Lung (tissue), 12 donors: Measurements from ENCODE around the gene SLC35D1. TPM values are rescaled to one million over a fixed set of nuclear protein-coding genes. Genes with fewer than 3 reads are reported as not detected.

Source experiments
- ATAC-seq: fragments of 200-7000 bp; cut with Tn5 transposase; one replicate; pipeline ENCODE4 v1.9.1; 2020; ENCODE audit warnings: moderate number of reproducible peaks; ENCODE audit not compliant: insufficient read depth, low FRiP score
- DNase-seq, 3 donors: peaks; one replicate each; pipeline ENCODE4 v3.0.0-alpha.2; 2013 to 2017
- H3K27ac ChIP-seq, 2 donors: one replicate each; pipeline ENCODE4 v1.5.1; 2013; ENCODE audit warnings: mild to moderate bottlenecking in 2 of 2, moderate library complexity in 2 of 2, control low read depth in 1 of 2, inconsistent platforms in 1 of 2, low read depth in 1 of 2, low read length in 1 of 2
- H3K27me3 ChIP-seq, 3 donors: one replicate each; pipeline ENCODE4 v1.5.1; 2013; ENCODE audit warnings: low read length in 2 of 3; ENCODE audit not compliant: control insufficient read depth in 3 of 3, insufficient read depth in 3 of 3
- H3K36me3 ChIP-seq, 4 donors: one replicate each; pipeline ENCODE4 v1.5.1; 2013; ENCODE audit warnings: low read length in 4 of 4, mild to moderate bottlenecking in 1 of 4, moderate library complexity in 1 of 4; ENCODE audit not compliant: control insufficient read depth in 4 of 4, insufficient read depth in 4 of 4
- H3K4me1 ChIP-seq, 5 donors: one replicate each; pipeline ENCODE4 v1.5.1; 2013; ENCODE audit warnings: low read length in 5 of 5, mild to moderate bottlenecking in 2 of 5, moderate library complexity in 1 of 5; ENCODE audit not compliant: control insufficient read depth in 5 of 5, insufficient read depth in 5 of 5
- H3K4me3 ChIP-seq: one replicate; pipeline ENCODE4 v1.5.1; 2013; ENCODE audit warnings: mild to moderate bottlenecking, control low read depth, moderate library complexity
- H3K9ac ChIP-seq, 2 donors: one replicate each; pipeline ENCODE4 v1.5.1; 2013; ENCODE audit warnings: low read length in 2 of 2, control low read depth in 1 of 2; ENCODE audit not compliant: insufficient read depth in 1 of 2
- H3K9me3 ChIP-seq, 4 donors: one replicate each; pipeline ENCODE4 v1.5.1; 2013; ENCODE audit warnings: low read length in 3 of 4, mild to moderate bottlenecking in 1 of 4, moderate library complexity in 1 of 4; ENCODE audit not compliant: control insufficient read depth in 4 of 4, insufficient read depth in 3 of 4
- WGBS, 2 donors: extraction: QIAGEN DNeasy Blood & Tissue Kit; methylation state at CpG; one replicate each; pipeline ENCODE4 v1.1.7; 2013; 5-methylcytosine and 5-hydroxymethylcytosine counted together
- polyA plus RNA-seq, 2 donors: library from polyadenylated mRNA; stranded (reverse); fragments of 200-250 nt; gene quantifications; one replicate each; pipeline ENCODE4 v1.2.1, GENCODE V29; 2013
- total RNA-seq, 2 donors: library from RNA; depleted of rRNA in 1 of 2; stranded (reverse); fragments of >200 nt in 1 of 2; gene quantifications; one replicate each; pipeline ENCODE4 v1.2.1, GENCODE V29; 2014 to 2021
- TF ChIP-seq, protein P1 (sequence below): IDR thresholded peaks from 2 replicates; pipeline ENCODE4 v1.5.1; 2012; ENCODE audit warnings: mild to moderate bottlenecking; ENCODE audit errors: control extremely low read depth, extremely low read depth
- donor health status: control.
- donor health status: control.
- donor health status: Bipolar disorder and iron deficiency.
- donor health status: healthy.
- donor health status: DM: yes; HTN: yes; CAD: no.

SLC35D1 gene
- total and polyA plus RNA-seq, 4 donors = 1.5 to 13.2 (median 5.7) TPM

DNA sequence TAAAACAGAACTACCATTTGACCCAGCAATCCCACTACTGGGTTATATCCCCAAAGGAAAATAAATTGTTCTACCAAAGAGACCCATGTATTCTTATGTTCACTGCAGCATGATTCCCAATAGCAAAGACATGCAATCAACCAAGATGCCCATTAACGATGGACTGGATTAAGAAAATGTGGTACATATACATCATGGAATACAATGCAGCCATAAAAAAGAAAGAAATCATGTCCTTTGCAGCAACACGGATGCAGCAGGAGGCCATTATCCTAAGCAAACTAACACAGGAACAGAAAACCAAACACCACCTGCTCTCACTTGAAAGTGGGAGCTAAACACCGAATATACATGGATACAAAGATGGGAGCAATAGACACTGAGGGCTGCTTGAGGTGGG is 44.2 kb downstream of the SLC35D1 start:
- 96 to 98% methylated on average over 3 of the region's 3 CpGs for WGBS, 2 donors
- H3K9ac ChIP-seq = no peak overlapping the region
- no peak overlapping the region for H3K27ac ChIP-seq
- no peak for ATAC-seq
- H3K4me3 ChIP-seq = no peak overlapping the region
- TF ChIP-seq, protein P1, sequence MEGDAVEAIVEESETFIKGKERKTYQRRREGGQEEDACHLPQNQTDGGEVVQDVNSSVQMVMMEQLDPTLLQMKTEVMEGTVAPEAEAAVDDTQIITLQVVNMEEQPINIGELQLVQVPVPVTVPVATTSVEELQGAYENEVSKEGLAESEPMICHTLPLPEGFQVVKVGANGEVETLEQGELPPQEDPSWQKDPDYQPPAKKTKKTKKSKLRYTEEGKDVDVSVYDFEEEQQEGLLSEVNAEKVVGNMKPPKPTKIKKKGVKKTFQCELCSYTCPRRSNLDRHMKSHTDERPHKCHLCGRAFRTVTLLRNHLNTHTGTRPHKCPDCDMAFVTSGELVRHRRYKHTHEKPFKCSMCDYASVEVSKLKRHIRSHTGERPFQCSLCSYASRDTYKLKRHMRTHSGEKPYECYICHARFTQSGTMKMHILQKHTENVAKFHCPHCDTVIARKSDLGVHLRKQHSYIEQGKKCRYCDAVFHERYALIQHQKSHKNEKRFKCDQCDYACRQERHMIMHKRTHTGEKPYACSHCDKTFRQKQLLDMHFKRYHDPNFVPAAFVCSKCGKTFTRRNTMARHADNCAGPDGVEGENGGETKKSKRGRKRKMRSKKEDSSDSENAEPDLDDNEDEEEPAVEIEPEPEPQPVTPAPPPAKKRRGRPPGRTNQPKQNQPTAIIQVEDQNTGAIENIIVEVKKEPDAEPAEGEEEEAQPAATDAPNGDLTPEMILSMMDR = no peak
- H3K9me3 ChIP-seq = peaks cover 0 to 3% (median 1%) of the 10 kb centered on the region in 4 donors
- H3K27me3 ChIP-seq = no peaks in the 10 kb centered on the region
- H3K4me1 ChIP-seq = peaks cover 0 to 12% (median 0%) of the 10 kb centered on the region in 5 donors
- DNase-seq = no peak
- H3K36me3 ChIP-seq = peaks cover 6 to 14% (median 9%) of the 10 kb centered on the region in 4 donors

DNA sequence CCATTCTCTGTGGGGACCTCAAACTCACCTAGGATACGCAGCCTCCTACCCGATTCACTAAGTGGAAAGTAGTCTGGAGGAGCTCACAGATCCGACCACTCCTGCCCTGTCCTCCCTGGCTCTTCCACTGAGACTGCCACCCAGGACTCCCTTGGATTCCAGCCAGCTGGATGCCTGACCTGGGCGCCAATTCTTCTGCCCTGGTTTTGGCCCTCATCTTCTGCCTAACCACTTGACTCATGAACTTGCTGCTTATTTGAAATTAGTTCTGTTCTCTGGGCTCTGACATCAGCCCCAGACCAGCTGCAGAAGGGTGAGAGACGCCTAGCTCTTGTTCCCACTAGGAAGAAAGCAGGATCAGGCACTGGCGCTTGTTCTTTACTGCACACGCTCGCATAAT is 48.9 kb downstream of the SLC35D1 start:
- H3K27ac ChIP-seq = no peak overlapping the region

DNA sequence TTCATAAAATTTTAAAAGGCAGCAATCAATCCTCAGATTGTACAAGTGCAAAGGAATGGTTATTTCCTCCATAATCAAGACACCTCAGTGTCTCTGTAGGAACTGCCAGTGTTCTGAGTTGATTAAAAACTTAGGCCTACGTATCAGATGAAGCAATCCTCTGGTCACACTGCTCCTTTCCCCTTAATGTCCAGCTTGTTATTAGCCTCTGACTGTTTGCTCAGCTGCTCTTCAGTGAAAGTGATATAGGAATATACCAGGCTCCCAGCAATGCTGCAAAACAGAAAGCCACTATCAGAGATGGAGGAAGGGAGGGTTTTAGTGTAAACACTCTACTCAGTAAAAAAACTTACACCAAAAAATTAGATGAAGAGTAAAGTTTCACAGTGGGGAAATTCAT is 49.8 kb downstream of the SLC35D1 start:
- H3K4me1 ChIP-seq = peaks cover 0 to 28% (median 0%) of the 10 kb centered on the region in 5 donors
- ATAC-seq (no peak), DNase-seq (no peak)
- H3K4me3 ChIP-seq = no peak overlapping the region
- H3K9me3 ChIP-seq = no peaks in the 10 kb centered on the region
- H3K27ac ChIP-seq = no peak overlapping the region
- H3K9ac ChIP-seq = no peak overlapping the region
- H3K36me3 ChIP-seq = peaks cover 0 to 22% (median 16%) of the 10 kb centered on the region in 4 donors
- WGBS, 2 donors = 61 to 68% methylated on average over 1 of the region's 1 CpG
- H3K27me3 ChIP-seq = no peaks in the 10 kb centered on the region
- TF ChIP-seq, protein P1 = no peak

More for the DNA sequence above, 48.9 kb downstream of the SLC35D1 start:
- DNase-seq (no peak), ATAC-seq (no peak)
- H3K4me1 ChIP-seq = peaks cover 0 to 28% (median 0%) of the 10 kb centered on the region in 5 donors
- WGBS, 2 donors = 83 to 84% methylated on average over 8 of the region's 8 CpGs
- TF ChIP-seq, protein P1 = no peak
- H3K9ac ChIP-seq = no peak overlapping the region
- peaks cover 0 to 25% (median 15%) of the 10 kb centered on the region in 4 donors for H3K36me3 ChIP-seq
- peaks cover 0 to 3% (median 1%) of the 10 kb centered on the region in 4 donors for H3K9me3 ChIP-seq
- no peaks in the 10 kb centered on the region for H3K27me3 ChIP-seq
- H3K4me3 ChIP-seq = no peak overlapping the region
